Pancreas (tissue), 10 donors: ENCODE data around the gene ZSWIM6. TPM values are rescaled to one million over a fixed set of nuclear protein-coding genes. Genes with fewer than 3 reads are reported as not detected.

Source experiments
- ATAC-seq, 4 donors: fragments of 200-7000 bp; cut with Tn5 transposase; one replicate each; pipeline versions ENCODE4 v1.8.0 to v1.9.1; 2020; ENCODE audit warnings: mild to moderate bottlenecking in 4 of 4, moderate library complexity in 4 of 4
- DNase-seq, 6 donors: peaks; one replicate each; pipeline ENCODE4 v3.0.0-alpha.2; 2020
- FAIRE-seq: peaks from 2 replicates; lab custom pipeline; 2012; peaks lifted over from hg19 to GRCh38; lab: Jason Lieb, UNC
- H3K27ac ChIP-seq, 4 donors: fragments of 200-600 bp; sonication (generic); 1 replicate in 3 of 4; 2 replicates in 1 of 4; pipeline versions ENCODE4 v1.5.0 to v1.8.0; 2020
- H3K27me3 ChIP-seq, 4 donors: fragments of 200-600 bp; one replicate each; pipeline ENCODE4 v1.8.0; 2021
- H3K36me3 ChIP-seq, 3 donors: fragments of 200-600 bp; sonication (generic) in 1 of 3; one replicate each; pipeline versions ENCODE4 v1.5.0 to v1.8.0; 2020 to 2021
- H3K4me1 ChIP-seq, 3 donors: fragments of 200-600 bp; one replicate each; pipeline ENCODE4 v1.8.0; 2021
- H3K4me3 ChIP-seq, 4 donors: fragments of 200-600 bp; sonication (generic) in 2 of 4; one replicate each; pipeline versions ENCODE4 v1.5.0 to v1.8.0; 2020 to 2021
- H3K9me3 ChIP-seq, 4 donors: fragments of 200-600 bp; one replicate each; pipeline ENCODE4 v1.8.0; 2021
- WGBS, 2 donors: extraction: QIAGEN DNeasy Blood & Tissue Kit; methylation state at CpG; one replicate each; pipeline ENCODE4 v1.1.7; 2013; 5-methylcytosine and 5-hydroxymethylcytosine counted together
- intact Hi-C, 3 donors: fragments of 100-400 bp; cut with DNase I; formaldehyde crosslinking; loops; one replicate each; pipeline versions ENCODE4 v1.11.1 to v1.14.2; 2022
- polyA plus RNA-seq, 2 donors: library from polyadenylated mRNA; stranded (reverse); fragments of 200-250 nt; gene quantifications; one replicate each; pipeline ENCODE4 v1.2.3, GENCODE V29; 2013
- total RNA-seq, 6 donors: library from RNA; stranded (reverse); fragmentation: NEBNext Ultra II Directional in 4 of 6; extraction: Animal tissue kit (Norgen Biotek cat#: 25700) in 4 of 6; gene quantifications; one replicate each; pipeline versions ENCODE4 v1.2.1 to v1.2.4, GENCODE V29; 2021 to 2023
- TF ChIP-seq, protein P1 (sequence below), 4 donors: fragments of 200-600 bp; sonication (generic) in 3 of 4; IDR thresholded peaks; one replicate each; pipeline versions ENCODE4 v1.5.0 to v1.8.0; 2021; ENCODE audit warnings: antibody characterized with exemption in 4 of 4
- donor health status: healthy with polysubstance abuse.
- donor health status: DM: no; HTN: no; CAD: no; lungs with moderate emphysema.
- donor health status: DM: no; HTN: no; CAD: no.
- donor health status: control.
- donor health status: control.
- donor health status: Bipolar disorder and iron deficiency.
- donor health status: DM: yes; HTN: yes; CAD: no.
- donor health status: DM: no; HTN: no; CAD: no.
- donor health status: DM: no; HTN: no; CAD: no.
- donor health status: DM: yes; HTN: yes; CAD: no.

Gene ZSWIM6
- total and polyA plus RNA-seq, 8 donors, result 3.6 to 12.9 (median 6.2) TPM

GRCh38 chr5:61429906-61430305 lies 97.8 kb downstream of the ZSWIM6 start:
- no peaks in the 10 kb centered on the region for H3K27me3 ChIP-seq
- no peaks in the 10 kb centered on the region for H3K36me3 ChIP-seq
- no peak overlapping the region for H3K27ac ChIP-seq
- no peak overlapping the region for H3K4me3 ChIP-seq
- DNase-seq (no peak), ATAC-seq (no peak), FAIRE-seq (no peak)
- WGBS, 2 donors, result 98 to 100% methylated on average over 1 of the region's 1 CpG
- peaks cover 11 to 32% (median 14%) of the 10 kb centered on the region in 3 donors for H3K4me1 ChIP-seq
- TF ChIP-seq, protein P1, sequence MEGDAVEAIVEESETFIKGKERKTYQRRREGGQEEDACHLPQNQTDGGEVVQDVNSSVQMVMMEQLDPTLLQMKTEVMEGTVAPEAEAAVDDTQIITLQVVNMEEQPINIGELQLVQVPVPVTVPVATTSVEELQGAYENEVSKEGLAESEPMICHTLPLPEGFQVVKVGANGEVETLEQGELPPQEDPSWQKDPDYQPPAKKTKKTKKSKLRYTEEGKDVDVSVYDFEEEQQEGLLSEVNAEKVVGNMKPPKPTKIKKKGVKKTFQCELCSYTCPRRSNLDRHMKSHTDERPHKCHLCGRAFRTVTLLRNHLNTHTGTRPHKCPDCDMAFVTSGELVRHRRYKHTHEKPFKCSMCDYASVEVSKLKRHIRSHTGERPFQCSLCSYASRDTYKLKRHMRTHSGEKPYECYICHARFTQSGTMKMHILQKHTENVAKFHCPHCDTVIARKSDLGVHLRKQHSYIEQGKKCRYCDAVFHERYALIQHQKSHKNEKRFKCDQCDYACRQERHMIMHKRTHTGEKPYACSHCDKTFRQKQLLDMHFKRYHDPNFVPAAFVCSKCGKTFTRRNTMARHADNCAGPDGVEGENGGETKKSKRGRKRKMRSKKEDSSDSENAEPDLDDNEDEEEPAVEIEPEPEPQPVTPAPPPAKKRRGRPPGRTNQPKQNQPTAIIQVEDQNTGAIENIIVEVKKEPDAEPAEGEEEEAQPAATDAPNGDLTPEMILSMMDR (IDR thresholded peaks at IDR 0.05), result no peak
- no peaks in the 10 kb centered on the region for H3K9me3 ChIP-seq
- intact Hi-C loops, result no loop called here

GRCh38 chr5:61431923-61432620 lies 100.0 kb downstream of the ZSWIM6 start:
- no peak for FAIRE-seq
- Histone ChIP-seq H3K4me3 (no peak overlapping the region), H3K27ac (peak overlapping the region in 1 of 4 donors; percentile 7), H3K4me1 (peaks cover 11 to 32% (median 14%) of the 10 kb centered on the region in 3 donors), H3K36me3 (no peaks in the 10 kb centered on the region), H3K9me3 (no peaks in the 10 kb centered on the region), H3K27me3 (no peaks in the 10 kb centered on the region)
- WGBS, 2 donors, result 31 to 32% methylated on average over 6 of the region's 6 CpGs
- TF ChIP-seq, protein P1 (IDR thresholded peaks at IDR 0.05), result no peak
- ATAC-seq, result peak in 3 of 4 donors; percentile 45 to 68 (median 61)
- intact Hi-C loops, result no loop called here
- no peak for DNase-seq

GRCh38 chr5:61435368-61435767 lies 103.3 kb downstream of the ZSWIM6 start:
- WGBS, 2 donors, result 76 to 79% methylated on average over 2 of the region's 2 CpGs
- no peak for FAIRE-seq
- peaks cover 6 to 15% (median 14%) of the 10 kb centered on the region in 3 donors for H3K4me1 ChIP-seq
- no peaks in the 10 kb centered on the region for H3K36me3 ChIP-seq
- no peaks in the 10 kb centered on the region for H3K27me3 ChIP-seq
- no peak for ATAC-seq
- H3K9me3 ChIP-seq, result no peaks in the 10 kb centered on the region
- H3K4me3 ChIP-seq, result no peak overlapping the region
- TF ChIP-seq, protein P1 (IDR thresholded peaks at IDR 0.05), result no peak
- H3K27ac ChIP-seq, result no peak overlapping the region
- intact Hi-C loops, result no loop called here
- no peak for DNase-seq

DNA sequence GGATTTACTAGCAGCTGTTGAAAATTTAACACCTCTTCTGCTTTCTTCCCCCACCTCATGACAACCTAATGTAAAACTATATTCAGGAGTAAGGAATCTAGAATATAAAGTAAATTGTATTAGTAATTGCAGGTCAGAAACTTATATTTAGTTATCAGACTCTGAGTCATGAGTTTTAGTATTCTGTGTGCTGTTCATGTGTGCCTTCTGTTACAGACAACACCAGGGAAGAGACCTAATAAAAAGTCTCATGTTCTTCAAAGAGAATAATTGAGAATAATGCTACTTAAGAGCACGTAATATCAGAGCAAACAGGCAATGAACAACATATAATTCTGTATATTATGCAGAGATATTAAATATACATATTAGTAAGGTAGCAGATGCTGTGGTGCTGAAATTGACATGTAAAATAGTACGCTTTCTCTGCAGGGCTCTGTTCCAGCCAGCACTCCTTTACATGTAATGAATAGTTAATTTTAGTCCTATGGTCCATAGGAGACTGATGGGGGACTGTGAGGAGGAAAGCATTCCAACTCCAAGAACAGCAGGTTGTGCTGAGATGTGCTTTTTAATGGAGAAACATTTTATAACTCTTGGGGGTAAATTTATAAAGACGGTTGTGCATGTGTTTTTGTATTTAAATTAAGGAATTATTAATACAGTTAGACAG lies 106.4 kb downstream of the ZSWIM6 start:
- intact Hi-C loops, result no loop called here
- TF ChIP-seq, protein P1 (IDR thresholded peaks at IDR 0.05), result no peak
- 86 to 87% methylated on average over 3 of the region's 3 CpGs for WGBS, 2 donors
- no peak for FAIRE-seq
- peaks cover 0 to 3% (median 0%) of the 10 kb centered on the region in 3 donors for H3K4me1 ChIP-seq
- no peaks in the 10 kb centered on the region for H3K27me3 ChIP-seq
- H3K4me3 ChIP-seq, result no peak overlapping the region
- ATAC-seq, result no peak
- no peak for DNase-seq
- H3K36me3 ChIP-seq, result no peaks in the 10 kb centered on the region
- H3K27ac ChIP-seq, result no peak overlapping the region
- no peaks in the 10 kb centered on the region for H3K9me3 ChIP-seq

DNA sequence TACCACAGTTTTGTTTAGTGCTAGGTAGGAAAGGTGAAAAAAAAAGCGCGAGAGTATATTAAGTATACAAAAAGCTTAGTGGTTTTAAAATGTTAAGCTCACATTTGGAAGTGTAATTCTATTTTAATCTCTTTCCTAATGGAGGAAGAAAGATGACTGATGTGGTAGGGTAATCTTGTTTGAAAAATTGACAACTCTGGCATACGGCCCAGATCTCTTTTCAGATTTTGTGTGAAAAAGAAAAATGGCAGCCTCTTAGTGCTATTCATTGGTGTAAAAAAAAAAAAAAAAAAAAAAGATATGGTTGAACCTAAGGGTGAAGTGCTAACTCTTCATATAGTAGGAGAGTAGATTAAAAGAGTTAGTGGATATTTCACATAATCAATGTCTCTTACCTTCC lies 108.0 kb downstream of the ZSWIM6 start:
- Histone ChIP-seq H3K36me3 (no peaks in the 10 kb centered on the region), H3K27ac (no peak overlapping the region), H3K27me3 (no peaks in the 10 kb centered on the region), H3K9me3 (no peaks in the 10 kb centered on the region), H3K4me1 (peaks cover 0 to 3% (median 3%) of the 10 kb centered on the region in 3 donors), H3K4me3 (no peak overlapping the region)
- WGBS, 2 donors, result 85 to 87% methylated on average over 3 of the region's 3 CpGs
- no peak for ATAC-seq
- TF ChIP-seq, protein P1 (IDR thresholded peaks at IDR 0.05), result no peak
- no peak for DNase-seq
- intact Hi-C loops, result no loop called here
- no peak for FAIRE-seq
